SKM-1 (cell line): ENCODE data around the gene RREB1.

Source experiments
- DNase-seq: peaks from one replicate; lab custom pipeline; 2025; ENCODE audit not compliant: unreplicated experiment; lab: John Stamatoyannopoulos, UW

RREB1 gene

GRCh38 chr6:7121700-7122241, 14.0 kb downstream of the RREB1 start:
- no peak for DNase-seq

- no peak for DNase-seq
Measured at GRCh38 chr6:7122684-7123083, 14.9 kb downstream of the RREB1 start.

GRCh38 chr6:7124114-7124513, 16.4 kb downstream of the RREB1 start:
- DNase-seq, result no peak

- DNase-seq, result no peak
Measured at GRCh38 chr6:7124636-7125035, 16.9 kb downstream of the RREB1 start.

GRCh38 chr6:7125290-7125689, 17.5 kb downstream of the RREB1 start:
- no peak for DNase-seq

- peak; percentile 53 for DNase-seq
Measured at GRCh38 chr6:7126754-7127153, 19.0 kb downstream of the RREB1 start.

- no peak for DNase-seq
Measured at GRCh38 chr6:7127680-7128079, 19.9 kb downstream of the RREB1 start.

GRCh38 chr6:7129360-7129759, 21.6 kb downstream of the RREB1 start:
- DNase-seq, result no peak

- no peak for DNase-seq
Measured at GRCh38 chr6:7129784-7130569, 22.2 kb downstream of the RREB1 start.

GRCh38 chr6:7131390-7131789, 23.6 kb downstream of the RREB1 start:
- no peak for DNase-seq

- DNase-seq, result no peak
Measured at GRCh38 chr6:7132398-7133035, 24.8 kb downstream of the RREB1 start.

- no peak for DNase-seq
Measured at GRCh38 chr6:7134999-7135745, 27.4 kb downstream of the RREB1 start.

- DNase-seq, result no peak
Measured at GRCh38 chr6:7135755-7136154, 28.0 kb downstream of the RREB1 start.

- peak; percentile 12 for DNase-seq
Measured at GRCh38 chr6:7136859-7137334, 29.1 kb downstream of the RREB1 start.

GRCh38 chr6:7137335-7138045, 29.7 kb downstream of the RREB1 start:
- no peak for DNase-seq

GRCh38 chr6:7138046-7138531, 30.3 kb downstream of the RREB1 start:
- no peak for DNase-seq

GRCh38 chr6:7138921-7139358, 31.2 kb downstream of the RREB1 start:
- DNase-seq, result no peak

- no peak for DNase-seq
Measured at GRCh38 chr6:7139835-7140470, 32.2 kb downstream of the RREB1 start.

GRCh38 chr6:7140631-7141378, 33.0 kb downstream of the RREB1 start:
- DNase-seq, result no peak
